Upper lobe of left lung (tissue), 4 donors: ENCODE results near the gene CHRM4.

Experiments used
- POLR2A ChIP-seq, 4 donors: fragments of 450-650 bp; IDR thresholded peaks; one replicate each; pipeline ENCODE4 v1.5.1; 2016 to 2017; ENCODE audit warnings: antibody characterized with exemption in 4 of 4, mild to moderate bottlenecking in 2 of 4
- POLR2AphosphoS5 ChIP-seq, 2 donors: sonication (generic); formaldehyde crosslinking; IDR thresholded peaks; one replicate each; pipeline ENCODE4 v1.5.1; 2017; ENCODE audit warnings: antibody characterized with exemption in 2 of 2
- TF ChIP-seq, protein P1 (sequence below), 6 experiments: fragments of 450-650 bp in 4 of 6; fragments of 200-600 bp in 2 of 6; sonication (generic) in 2 of 6; IDR thresholded peaks; one replicate each; pipeline ENCODE4 v1.5.1; 2016 to 2019; ENCODE audit warnings: antibody characterized with exemption in 6 of 6

GRCh38 chr11:46375392-46376101 lies 16.0 kb downstream of the CHRM4 start:
- TF ChIP-seq, protein P1, sequence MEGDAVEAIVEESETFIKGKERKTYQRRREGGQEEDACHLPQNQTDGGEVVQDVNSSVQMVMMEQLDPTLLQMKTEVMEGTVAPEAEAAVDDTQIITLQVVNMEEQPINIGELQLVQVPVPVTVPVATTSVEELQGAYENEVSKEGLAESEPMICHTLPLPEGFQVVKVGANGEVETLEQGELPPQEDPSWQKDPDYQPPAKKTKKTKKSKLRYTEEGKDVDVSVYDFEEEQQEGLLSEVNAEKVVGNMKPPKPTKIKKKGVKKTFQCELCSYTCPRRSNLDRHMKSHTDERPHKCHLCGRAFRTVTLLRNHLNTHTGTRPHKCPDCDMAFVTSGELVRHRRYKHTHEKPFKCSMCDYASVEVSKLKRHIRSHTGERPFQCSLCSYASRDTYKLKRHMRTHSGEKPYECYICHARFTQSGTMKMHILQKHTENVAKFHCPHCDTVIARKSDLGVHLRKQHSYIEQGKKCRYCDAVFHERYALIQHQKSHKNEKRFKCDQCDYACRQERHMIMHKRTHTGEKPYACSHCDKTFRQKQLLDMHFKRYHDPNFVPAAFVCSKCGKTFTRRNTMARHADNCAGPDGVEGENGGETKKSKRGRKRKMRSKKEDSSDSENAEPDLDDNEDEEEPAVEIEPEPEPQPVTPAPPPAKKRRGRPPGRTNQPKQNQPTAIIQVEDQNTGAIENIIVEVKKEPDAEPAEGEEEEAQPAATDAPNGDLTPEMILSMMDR (IDR thresholded peaks at IDR 0.05), result no peak
- TF ChIP-seq POLR2A (IDR thresholded peaks at IDR 0.05) (no peak), POLR2AphosphoS5 (IDR thresholded peaks at IDR 0.05) (no peak)
